ENCODE results near the gene HS6ST2. TPM values are rescaled to one million over a fixed set of nuclear protein-coding genes. Genes with fewer than 3 reads are reported as not detected.

HS6ST2 gene
- total and polyA plus RNA-seq, 2 experiments from 2014 or later, result not detected

- WGBS, 2 experiments (ENCODE audit: low coverage in 1 of 2, low lambda C conversion rate in 2 of 2, missing lambda C conversion rate in 2 of 2), result 77 to 83% methylated on average over 2 of the region's 2 CpGs
- H3K9me3 ChIP-seq (ENCODE audit: low read depth), result no peaks in the 10 kb centered on the region
- H3K79me2 ChIP-seq (ENCODE audit: insufficient read depth), result no peaks in the 10 kb centered on the region
- H3K4me1 ChIP-seq (ENCODE audit: insufficient read depth), result peaks cover 31% of the 10 kb centered on the region
- no peak overlapping the region for H3K9ac ChIP-seq
- H2AFZ ChIP-seq, result no peak overlapping the region
- peak; percentile 56 for DNase-seq
- no peak overlapping the region for H3K4me3 ChIP-seq
- peaks cover 33% of the 10 kb centered on the region for H3F3A ChIP-seq (ENCODE audit: insufficient read depth)
- no peaks in the 10 kb centered on the region for H3K9me2 ChIP-seq (ENCODE audit: insufficient read depth)
- 0 out of 2 replicates have a peak overlapping the region, but pooled peaks have one; percentile 24 for H3K27ac ChIP-seq
- no peaks in the 10 kb centered on the region for H4K20me1 ChIP-seq (ENCODE audit: insufficient read depth)
- TF ChIP-seq EZH2phosphoT487 (IDR thresholded peaks at IDR 0.05; ENCODE audit: insufficient read depth, low read depth) (no peak), EZH2 (IDR thresholded peaks at IDR 0.05; ENCODE audit: insufficient read depth, poor library complexity, severe bottlenecking) (no peak)
- H3K27me3 ChIP-seq (replicated peaks; ENCODE audit: insufficient read depth), result no peaks in the 10 kb centered on the region
- H3K4me2 ChIP-seq (ENCODE audit: unreplicated experiment), result peak overlapping the region; percentile 9
- no peaks in the 10 kb centered on the region for H3K36me3 ChIP-seq (ENCODE audit: low read depth)
- in situ Hi-C loops (cut with MboI), result no loop called here
Measured at GRCh38 chrX:132651421-132652086, 306.9 kb downstream of the HS6ST2 start.

- Histone ChIP-seq H3K9ac (no peak overlapping the region), H4K20me1 (ENCODE audit: insufficient read depth) (no peaks in the 10 kb centered on the region), H2AFZ (no peak overlapping the region), H3K9me2 (ENCODE audit: insufficient read depth) (no peaks in the 10 kb centered on the region), H3K27me3 (replicated peaks; ENCODE audit: insufficient read depth) (no peaks in the 10 kb centered on the region), H3K36me3 (ENCODE audit: low read depth) (no peaks in the 10 kb centered on the region), H3K27ac (peak overlapping the region; percentile 32; the same call in 1 of the 2 replicates), H3K4me2 (ENCODE audit: unreplicated experiment) (peak overlapping the region; percentile 53), H3F3A (ENCODE audit: insufficient read depth) (peaks cover 33% of the 10 kb centered on the region), H3K4me3 (no peak overlapping the region), H3K9me3 (ENCODE audit: low read depth) (no peaks in the 10 kb centered on the region), H3K79me2 (ENCODE audit: insufficient read depth) (no peaks in the 10 kb centered on the region), H3K4me1 (ENCODE audit: insufficient read depth) (peaks cover 34% of the 10 kb centered on the region)
- no peak for TF ChIP-seq EZH2 (IDR thresholded peaks at IDR 0.05; ENCODE audit: insufficient read depth, poor library complexity, severe bottlenecking)
- TF ChIP-seq EZH2phosphoT487 (IDR thresholded peaks at IDR 0.05; ENCODE audit: insufficient read depth, low read depth), result 0 out of 2 replicates have a peak, but pooled peaks have one; percentile 57
- DNase-seq, result peak; percentile 67
- in situ Hi-C loops (cut with MboI), result no loop called here
- 13 to 17% methylated on average over 3 of the region's 3 CpGs for WGBS, 2 experiments (ENCODE audit: low coverage in 1 of 2, low lambda C conversion rate in 2 of 2, missing lambda C conversion rate in 2 of 2)
Measured at GRCh38 chrX:132648895-132649294, 309.5 kb downstream of the HS6ST2 start.

- Histone ChIP-seq H3K4me2 (ENCODE audit: unreplicated experiment) (no peak overlapping the region), H3K27ac (no peak overlapping the region), H3K9me2 (ENCODE audit: insufficient read depth) (no peaks in the 10 kb centered on the region), H4K20me1 (ENCODE audit: insufficient read depth) (no peaks in the 10 kb centered on the region), H2AFZ (no peak overlapping the region), H3K9ac (no peak overlapping the region), H3K36me3 (ENCODE audit: low read depth) (no peaks in the 10 kb centered on the region), H3K4me3 (no peak overlapping the region), H3K79me2 (ENCODE audit: insufficient read depth) (no peaks in the 10 kb centered on the region), H3F3A (ENCODE audit: insufficient read depth) (no peaks in the 10 kb centered on the region; the same call in 1 of the 2 replicates), H3K4me1 (ENCODE audit: insufficient read depth) (peaks cover 7% of the 10 kb centered on the region; the same call in 1 of the 2 replicates), H3K27me3 (replicated peaks; ENCODE audit: insufficient read depth) (no peaks in the 10 kb centered on the region), H3K9me3 (ENCODE audit: low read depth) (no peaks in the 10 kb centered on the region)
- TF ChIP-seq EZH2phosphoT487 (IDR thresholded peaks at IDR 0.05; ENCODE audit: insufficient read depth, low read depth) (no peak), EZH2 (IDR thresholded peaks at IDR 0.05; ENCODE audit: insufficient read depth, poor library complexity, severe bottlenecking) (no peak)
- no peak for DNase-seq
- in situ Hi-C loops (cut with MboI), result no loop called here
Measured at GRCh38 chrX:132639446-132639845, 319.0 kb downstream of the HS6ST2 start.

DNA sequence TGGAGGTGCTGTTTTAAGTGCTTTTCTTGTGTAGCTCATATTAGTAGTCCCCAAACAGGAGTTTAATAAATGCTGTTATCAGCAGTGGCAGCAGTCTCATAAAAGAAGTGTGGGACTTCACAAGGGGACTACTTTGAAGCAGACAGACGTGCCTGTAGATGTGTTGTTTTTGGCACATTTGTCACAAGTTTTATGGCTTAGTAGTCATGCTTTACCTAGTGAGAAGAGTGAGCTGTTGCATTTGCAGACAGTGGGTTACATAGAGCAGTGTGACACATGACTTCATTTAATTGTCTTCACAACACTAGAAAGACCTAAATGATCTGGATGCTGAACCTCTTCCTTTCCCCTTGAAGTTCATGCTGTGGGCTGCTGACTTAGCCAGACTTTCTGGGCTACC, 320.1 kb downstream of the HS6ST2 start:
- H3K4me1 ChIP-seq (ENCODE audit: insufficient read depth), result no peaks in the 10 kb centered on the region
- no peak overlapping the region for H3K27ac ChIP-seq
- no peak overlapping the region for H3K4me2 ChIP-seq (ENCODE audit: unreplicated experiment)
- H3K9me3 ChIP-seq (ENCODE audit: low read depth), result no peaks in the 10 kb centered on the region
- no peak for DNase-seq
- WGBS, 2 experiments (ENCODE audit: low coverage in 1 of 2, low lambda C conversion rate in 2 of 2, missing lambda C conversion rate in 2 of 2), result 55 to 79% methylated on average over 1 of the region's 1 CpG
- TF ChIP-seq EZH2 (IDR thresholded peaks at IDR 0.05; ENCODE audit: insufficient read depth, poor library complexity, severe bottlenecking), result no peak
- TF ChIP-seq EZH2phosphoT487 (IDR thresholded peaks at IDR 0.05; ENCODE audit: insufficient read depth, low read depth), result no peak
- H3K36me3 ChIP-seq (ENCODE audit: low read depth), result no peaks in the 10 kb centered on the region
- no peaks in the 10 kb centered on the region for H3K9me2 ChIP-seq (ENCODE audit: insufficient read depth)
- no peaks in the 10 kb centered on the region for H3F3A ChIP-seq (ENCODE audit: insufficient read depth)
- H3K4me3 ChIP-seq, result no peak overlapping the region
- no peaks in the 10 kb centered on the region for H4K20me1 ChIP-seq (ENCODE audit: insufficient read depth)
- in situ Hi-C loops (cut with MboI), result no loop called here
- H3K79me2 ChIP-seq (ENCODE audit: insufficient read depth), result no peaks in the 10 kb centered on the region
- H3K9ac ChIP-seq, result no peak overlapping the region
- H3K27me3 ChIP-seq (replicated peaks; ENCODE audit: insufficient read depth), result no peaks in the 10 kb centered on the region
- no peak overlapping the region for H2AFZ ChIP-seq
